Hematopoietic multipotent progenitor cell (in vitro differentiated cells): Measurements from ENCODE around the gene CADM1. TPM values are rescaled to one million over a fixed set of nuclear protein-coding genes. Genes with fewer than 3 reads are reported as not detected.
A peak's percentile ranks its signal among the peaks of the same experiment; 100 is the strongest.

ENCODE experiments used
- DNase-seq, 3 donors: peaks; one replicate each; pipeline ENCODE4 v3.0.0-alpha.2; 2011 to 2015; ENCODE audit warnings: low read depth in 2 of 3, low spot score in 2 of 3
- total RNA-seq: library from RNA; depleted of rRNA; stranded (reverse); fragments of >200 nt; gene quantifications from one replicate; pipeline ENCODE4 v1.2.3, GENCODE V29; 2012

The CADM1 gene
- total RNA-seq, 1 donor = under 0.01 TPM

DNA sequence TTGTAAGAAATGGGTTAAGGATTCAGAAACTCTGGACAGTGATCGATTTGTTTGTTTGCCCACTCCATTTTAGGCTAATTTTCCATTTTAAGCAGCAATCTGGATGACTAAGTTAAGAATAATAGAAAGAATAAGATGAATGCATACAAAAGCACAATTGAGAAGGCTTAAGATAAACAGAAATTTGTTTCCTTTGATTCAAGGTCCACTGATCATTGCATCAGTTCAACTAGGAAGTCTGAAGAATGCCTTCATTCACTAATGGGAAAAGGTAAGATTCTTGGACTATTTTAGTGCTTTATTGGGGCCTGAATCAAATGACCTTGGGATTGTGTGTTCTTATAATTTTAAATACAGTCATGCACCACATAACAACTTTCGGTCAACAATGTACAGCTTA is 140.8 kb downstream of the CADM1 start:
- DNase-seq = no peak

DNA sequence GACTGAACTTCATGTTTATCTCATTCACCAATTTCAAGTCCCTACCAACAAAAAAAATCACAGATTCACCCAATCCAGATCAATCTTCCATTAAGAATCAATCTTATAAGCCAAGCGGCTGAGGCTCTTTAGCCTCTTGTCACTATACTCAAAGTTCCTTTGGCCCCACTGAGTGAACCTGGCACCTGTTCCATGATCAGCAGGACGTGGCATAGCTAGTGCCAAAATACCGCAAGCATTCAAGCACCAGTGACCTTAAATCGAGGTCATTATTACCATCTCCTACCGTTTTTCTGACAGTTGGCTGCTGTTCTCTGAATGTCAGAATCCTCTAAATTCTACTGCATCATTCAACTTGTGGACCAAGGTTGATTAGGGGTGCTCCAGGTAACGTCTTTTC is 141.2 kb downstream of the CADM1 start:
- DNase-seq = no peak

DNA sequence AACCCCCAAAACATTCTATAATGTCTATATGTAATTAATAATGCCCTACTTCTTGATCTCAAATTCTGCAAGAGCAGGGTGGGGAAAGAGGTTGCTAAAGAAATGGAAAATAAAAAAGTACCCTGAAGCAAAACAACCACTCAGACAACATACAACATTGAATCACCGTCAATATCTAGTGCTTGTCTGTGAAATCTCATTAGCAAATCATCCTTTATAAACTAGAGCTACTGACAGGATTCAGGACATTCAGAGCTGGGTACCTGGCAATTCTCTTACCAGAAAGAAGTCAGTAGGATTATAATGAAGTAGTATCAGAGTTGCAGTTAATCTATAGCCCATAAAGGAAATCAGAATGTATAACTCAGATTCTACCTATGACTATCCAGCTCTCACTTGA is 143.2 kb downstream of the CADM1 start:
- DNase-seq = no peak

DNA sequence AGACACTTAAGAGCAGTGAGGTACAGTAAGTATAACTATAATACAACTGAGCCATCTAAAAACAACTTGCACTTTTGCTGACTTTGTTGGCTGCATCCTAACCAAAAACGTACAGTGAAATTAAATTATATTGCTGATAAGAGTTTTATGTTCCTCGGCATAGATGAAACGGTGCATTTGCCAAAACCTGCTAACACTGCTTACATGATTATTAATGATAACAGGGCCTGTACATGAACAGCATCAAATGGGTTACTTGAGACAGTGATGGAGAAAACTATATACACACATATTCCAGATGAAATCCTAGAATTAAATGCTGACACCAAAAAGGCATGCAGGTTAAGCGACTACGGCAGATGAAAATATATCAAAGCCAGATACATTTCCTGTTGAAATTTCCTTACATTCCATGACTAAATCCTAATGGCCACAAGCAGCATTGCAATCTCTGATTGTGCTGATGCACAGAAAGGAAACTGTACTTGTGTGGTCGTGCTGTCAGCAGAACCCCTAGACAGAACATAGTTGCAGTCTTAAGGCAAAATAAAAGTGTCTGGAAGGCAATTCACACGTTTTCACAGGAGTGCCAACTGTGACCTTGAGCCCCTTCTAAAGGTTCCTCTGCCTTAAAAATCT is 143.9 kb downstream of the CADM1 start:
- no peak for DNase-seq

DNA sequence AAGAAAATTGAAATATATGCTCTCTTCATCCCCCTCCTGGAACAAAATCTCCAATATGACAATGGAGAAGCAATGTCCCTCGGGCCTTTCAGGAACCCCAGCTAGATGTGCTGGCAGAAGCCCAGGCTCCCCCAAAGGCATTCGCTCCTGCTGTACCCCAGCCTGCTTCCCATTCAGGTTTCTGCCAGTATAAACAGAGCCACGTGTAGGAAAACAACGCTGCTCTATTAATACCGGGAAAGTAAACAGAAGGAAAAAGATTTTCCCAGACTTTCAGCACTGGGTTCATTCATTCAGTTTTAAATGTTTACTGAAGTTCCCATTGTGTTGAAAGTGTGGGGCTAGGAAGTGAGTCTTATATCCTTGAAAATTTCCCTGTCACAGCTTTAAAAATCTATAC is 147.1 kb downstream of the CADM1 start:
- DNase-seq = no peak

DNA sequence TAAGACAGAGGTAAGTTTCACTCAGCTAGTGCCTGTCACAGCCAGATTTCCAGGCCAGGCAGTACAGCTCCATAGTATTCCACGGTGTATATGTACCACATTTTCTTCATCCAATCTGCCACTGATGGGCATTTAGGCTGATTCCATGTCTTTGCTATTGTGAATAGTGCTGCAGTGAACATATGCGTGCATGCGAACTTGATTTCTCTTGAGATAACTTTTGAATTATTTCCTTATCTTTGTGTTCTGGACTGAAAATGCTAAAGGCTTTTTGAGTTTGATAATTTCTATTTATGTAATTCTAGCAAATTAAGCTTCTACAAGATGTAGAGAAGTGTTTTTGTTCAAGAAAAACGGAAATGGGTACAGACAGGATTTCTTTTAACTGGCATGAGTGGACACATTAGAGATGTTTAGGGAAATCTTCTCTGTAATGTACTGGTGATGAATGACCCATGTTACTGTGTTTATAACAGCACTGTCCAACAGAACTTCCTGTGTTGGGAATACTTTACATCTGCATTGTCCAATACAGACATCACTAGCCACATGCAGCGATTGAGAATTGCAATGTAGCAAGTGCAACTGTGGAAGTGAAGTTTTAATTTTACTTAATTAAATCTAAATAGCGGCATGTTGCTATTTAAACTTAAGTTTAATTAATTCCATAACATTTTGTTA is 151.3 kb downstream of the CADM1 start:
- DNase-seq = no peak

DNA sequence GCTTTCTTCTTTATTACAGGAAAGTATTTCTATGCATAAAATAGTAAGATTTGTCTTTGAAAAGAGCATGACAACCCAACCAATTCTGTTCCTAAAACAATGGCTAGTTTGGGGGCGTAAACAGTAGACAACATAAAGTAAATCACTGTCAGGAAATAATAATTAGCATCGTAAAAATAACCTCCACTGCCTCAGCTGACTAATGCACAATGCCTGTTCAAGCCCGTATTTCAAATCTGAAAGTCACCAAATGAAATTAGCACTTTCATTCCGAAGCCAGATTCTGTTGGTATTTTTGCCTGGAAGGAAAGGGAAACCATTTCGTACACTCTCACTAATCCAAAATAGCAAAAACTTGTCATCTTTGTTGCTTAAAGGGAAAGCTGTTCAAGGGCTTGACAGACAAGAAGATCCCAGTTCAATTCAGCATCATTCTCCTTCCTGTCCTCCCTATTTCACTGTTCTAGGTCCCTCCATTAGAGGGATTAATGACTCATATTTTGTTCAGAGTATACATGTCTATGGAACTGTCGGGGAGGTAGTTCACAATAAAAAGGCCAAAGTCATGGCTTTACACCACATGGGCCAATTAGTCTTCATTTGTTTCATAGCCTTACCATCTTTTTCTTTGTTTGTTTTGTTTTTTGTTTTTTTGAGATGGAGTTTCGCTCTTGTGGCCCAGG is 154.7 kb downstream of the CADM1 start:
- no peak for DNase-seq

DNA sequence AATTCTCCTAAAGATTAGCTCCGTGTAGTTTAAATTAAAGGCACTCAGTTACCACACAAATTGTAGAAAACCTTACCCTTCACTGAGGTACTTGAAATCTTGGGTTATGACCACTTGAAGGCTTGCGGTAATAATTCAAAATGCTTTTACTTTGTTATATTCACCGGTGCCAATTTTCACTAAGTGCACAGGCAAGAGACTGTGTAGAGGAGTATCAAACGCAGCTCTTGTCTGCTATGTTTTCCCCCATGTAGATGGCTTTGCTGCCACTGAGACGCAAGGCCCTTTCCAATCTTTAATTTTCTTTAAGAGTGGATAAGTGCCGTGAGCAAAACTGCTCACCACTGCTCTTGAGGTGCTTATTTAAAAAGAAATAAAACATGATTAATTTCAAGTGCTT is 155.8 kb downstream of the CADM1 start:
- no peak for DNase-seq

DNA sequence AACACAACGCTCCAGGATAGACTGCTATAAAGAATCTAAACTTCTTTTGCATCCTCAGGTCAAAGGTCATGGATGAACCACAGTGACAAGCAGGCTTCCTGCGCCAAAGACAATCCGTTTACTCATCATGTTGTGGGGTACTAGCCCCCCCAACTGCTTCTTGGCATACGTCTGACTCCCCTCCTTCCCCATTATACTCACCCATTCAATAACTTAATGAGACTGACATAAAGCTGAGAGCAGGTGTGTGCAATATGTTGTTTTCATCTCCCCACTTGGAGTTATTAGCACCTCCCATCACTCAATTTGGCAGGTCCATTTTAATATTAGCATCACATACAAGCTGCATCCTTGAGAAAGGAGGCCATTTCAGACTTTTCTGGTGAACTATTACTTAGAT is 157.1 kb downstream of the CADM1 start:
- no peak for DNase-seq

DNA sequence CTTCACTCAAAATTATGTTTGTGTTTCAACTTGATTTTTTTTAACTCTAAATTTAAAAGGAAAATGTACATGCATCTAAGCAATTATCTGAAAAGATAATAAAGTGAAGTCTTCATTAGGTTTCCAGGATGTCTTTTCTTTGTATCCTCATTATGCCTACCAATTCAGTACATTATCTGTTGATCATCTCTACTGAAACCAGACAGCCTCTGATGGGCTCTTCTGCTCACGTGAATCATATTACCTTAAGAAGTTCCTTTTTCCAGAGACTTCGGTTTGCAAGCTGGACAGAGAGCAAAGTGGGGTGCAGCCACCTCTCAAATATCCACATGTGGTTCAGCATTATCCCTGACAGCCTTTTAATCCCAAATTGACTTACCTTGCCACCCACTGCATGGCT is 158.4 kb downstream of the CADM1 start:
- no peak for DNase-seq

DNA sequence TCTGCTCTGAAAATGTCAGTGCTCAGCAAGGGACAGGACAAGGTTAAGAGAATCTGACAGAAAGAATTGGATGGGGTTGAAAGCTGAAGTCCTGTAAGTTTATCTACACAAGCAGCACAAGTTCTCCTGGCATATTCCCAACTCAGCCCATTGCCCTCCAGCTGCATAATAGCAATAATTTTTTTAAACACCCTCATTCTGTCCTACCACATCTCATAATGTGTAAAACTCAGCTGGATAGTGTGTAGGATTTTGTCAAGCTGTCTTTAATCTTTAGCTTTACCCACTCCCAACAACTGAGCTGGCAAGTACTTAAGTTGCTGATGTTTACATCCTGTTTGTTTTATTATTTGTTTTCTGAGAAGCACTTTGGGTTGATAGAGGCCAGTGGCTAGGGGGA is 158.9 kb downstream of the CADM1 start:
- no peak for DNase-seq

DNA sequence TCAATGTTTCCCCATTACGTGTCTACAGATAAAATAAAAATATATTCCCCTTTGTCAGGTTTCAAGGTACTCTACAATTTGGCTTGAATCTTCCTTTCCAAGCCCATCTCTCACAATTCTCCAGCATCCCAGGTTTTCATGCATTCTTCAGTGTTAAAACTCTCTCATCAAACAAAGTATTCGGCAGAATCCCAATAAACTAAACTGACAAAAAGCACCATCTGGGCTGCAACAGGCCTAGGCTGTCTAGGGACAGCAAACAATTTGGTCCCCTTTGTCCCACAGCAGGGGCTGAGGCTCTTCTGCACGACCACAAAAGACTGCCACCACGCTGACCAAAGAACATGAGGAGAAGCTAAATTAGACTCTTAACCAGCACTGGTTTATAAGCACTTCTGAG is 159.4 kb downstream of the CADM1 start:
- DNase-seq = no peak

DNA sequence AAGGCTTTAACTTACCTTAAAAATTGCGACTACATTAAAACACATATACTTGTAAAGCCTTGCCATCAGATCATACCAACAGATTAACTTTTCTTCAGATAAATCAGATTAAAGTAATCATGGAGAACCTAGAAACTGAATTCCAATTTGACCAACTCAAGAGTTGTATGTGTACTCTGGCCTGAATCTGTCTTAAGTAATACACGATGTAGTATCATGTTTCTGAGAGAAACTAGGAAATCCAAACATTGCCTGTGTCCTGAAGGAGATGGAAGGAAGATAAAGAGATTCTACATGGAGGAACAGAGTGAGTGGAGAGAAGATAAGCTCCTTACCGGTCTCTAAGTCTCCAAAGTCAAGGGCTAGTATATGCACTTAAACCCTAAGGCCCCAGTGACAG is 162.1 kb downstream of the CADM1 start:
- DNase-seq = no peak

DNA sequence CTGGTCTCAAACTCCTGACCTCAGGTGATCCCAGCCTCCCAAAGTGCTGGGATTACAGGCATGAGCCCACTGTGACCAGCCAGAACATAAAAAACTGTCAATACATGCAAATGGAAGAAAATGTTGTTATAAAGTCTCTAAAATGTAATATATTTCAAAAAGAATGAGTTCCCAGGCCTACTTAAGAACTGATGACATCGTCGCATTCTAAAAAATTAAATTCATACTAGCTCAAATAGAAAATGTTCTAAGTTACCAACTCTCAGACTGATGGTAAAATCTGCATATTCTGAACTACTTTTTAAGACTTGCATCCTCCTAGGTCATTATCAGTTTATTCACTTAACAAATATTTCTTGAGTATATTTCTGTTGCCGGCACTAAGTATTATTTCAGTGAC is 163.3 kb downstream of the CADM1 start:
- DNase-seq = no peak

DNA sequence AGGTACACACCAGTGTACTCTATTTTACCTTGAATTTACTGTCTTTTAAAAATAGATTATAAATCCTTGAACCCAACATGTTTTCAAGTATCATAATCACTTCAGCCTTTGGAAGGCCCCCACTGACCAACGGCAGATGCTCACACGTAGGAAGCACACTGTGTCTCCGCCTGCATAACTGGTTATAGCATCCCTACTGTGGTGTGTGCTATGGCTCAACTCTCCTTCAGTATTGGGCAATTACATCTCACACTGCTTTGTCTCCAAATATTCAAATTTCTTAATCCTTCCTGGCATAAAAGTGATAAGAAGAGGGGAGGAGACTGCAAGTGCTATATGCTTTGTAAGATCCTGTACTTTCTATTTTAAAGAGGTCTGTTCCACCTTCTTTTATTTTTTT is 165.7 kb downstream of the CADM1 start:
- DNase-seq = no peak

DNA sequence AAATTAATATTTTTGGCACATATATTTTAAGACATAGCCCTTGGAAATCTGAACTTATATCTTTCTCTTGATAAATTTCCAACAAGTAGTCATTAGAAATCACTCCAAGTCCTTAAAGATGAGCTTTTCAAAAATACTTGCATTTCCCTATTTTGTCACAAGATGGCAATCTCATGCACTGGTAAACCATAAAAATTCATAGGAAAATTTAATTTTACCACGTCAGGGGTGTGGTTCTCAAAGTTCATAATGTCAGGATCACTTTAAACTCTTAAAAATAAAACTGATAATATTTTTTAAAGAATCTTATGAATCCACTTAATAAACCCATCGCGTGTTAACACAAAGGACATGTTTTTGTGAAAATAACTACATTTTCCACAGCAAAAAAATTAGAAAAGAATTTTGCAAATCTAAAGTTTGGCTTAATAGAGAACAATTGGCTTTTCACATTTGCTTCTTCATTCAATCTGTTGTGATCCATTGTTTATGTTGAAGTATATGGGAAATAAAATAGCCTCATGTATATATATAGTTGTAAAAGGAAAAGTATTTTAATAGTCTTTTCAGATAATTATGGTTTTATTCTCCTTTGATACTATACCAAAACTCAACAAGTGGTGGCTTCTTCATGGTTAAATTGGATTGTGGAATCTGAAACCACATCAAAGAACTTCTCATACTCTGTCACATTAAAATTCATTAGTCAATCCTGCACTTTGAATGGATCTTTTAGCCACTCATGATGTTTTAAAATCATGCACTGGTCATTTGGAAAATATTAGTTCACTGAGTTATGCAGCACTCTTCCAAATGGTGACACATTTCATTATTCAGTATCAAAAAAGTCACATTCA is 169.1 kb downstream of the CADM1 start:
- DNase-seq = peak in 2 of 3 donors; percentile 5 to 45

DNA sequence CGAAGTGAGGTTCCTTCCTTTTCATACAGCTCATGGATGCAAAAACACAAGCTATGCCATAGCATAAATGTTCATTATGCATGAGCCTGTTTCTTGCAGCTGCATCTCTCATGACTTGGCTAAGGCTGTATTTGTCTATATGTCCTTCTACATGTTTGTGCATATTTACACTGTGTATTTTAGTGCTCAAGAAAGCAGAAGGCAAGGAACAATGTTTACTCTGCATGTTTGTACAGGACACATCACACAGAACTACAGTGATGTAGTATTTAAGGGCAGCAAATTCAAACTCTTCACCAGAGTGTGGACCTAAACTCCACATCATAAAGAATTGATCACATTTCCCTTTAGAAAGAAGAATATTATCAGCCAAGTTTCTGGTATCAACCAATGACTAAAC is 170.3 kb downstream of the CADM1 start:
- no peak for DNase-seq

DNA sequence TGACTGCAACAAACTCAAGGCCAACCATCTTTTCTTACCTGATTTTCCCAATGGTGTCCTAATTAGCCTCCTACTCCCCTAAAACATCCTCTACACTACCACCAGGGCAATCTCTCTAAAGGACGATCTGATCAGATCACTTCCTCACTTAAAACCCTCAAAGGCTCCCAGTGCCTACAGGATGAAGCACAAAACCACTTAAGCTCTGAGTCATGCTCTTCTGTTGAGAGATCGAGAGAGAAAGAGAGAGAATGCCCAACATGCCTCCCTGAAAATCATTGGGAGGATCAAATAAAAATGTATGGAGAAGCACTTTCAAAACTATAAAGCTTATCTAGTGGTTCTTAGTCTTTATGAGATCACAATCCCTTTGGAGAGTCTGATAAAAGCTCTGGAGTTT is 171.1 kb downstream of the CADM1 start:
- no peak for DNase-seq

DNA sequence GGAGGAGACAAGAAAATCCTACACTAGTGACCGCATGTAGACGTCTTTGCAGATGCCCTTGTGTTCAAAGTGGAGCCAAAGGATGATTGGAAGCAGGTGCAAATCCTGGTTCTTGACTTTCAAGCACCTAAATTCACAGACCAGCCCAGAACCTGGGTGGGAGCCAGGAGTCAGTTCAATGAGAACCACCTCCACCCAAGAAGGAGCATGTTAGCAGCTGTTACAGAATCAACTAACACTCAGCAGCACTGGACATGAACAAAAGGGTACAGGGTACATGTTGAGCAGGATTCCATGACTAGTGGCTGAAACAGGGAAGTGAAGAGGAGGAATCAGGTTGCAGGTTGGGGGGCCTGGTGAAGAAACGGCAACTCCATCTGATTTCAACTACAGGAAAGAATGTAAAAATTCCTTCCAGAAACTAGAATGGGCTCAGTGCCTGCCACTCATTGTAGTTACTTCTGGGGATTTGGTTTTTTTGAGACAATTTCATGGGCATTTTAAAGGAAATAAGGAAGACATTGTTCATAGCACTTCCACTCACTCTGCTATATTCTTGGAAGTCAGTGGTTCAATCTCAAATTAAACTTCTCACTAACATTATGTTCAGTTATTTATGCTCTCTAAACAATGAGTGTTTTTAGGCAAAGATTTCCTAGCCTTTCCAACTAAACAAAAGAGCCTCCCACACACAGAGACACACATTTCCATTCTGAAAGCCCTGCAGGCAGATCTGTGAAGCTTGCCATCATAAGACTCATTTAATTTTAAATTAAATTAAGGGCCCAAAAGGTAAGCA is 173.3 kb downstream of the CADM1 start:
- DNase-seq = no peak

DNA sequence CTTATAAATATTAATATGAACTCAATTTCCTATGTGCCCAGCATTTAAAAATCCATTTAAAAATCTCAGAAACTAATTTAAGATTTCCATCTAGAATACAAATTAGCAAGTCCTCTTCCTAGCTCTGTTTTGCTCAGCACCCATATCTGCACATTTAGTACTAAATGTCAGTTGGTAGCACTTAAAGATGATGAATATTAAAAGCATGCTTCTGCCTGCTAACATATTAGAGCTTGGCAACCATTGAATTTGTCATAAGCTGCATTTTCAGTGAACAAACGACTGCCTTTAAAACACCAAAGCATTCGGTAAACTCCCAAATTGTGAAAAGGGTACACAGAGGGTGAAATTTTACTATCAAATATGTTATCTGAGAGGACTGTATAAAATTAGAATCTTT is 177.7 kb downstream of the CADM1 start:
- DNase-seq = no peak

DNA sequence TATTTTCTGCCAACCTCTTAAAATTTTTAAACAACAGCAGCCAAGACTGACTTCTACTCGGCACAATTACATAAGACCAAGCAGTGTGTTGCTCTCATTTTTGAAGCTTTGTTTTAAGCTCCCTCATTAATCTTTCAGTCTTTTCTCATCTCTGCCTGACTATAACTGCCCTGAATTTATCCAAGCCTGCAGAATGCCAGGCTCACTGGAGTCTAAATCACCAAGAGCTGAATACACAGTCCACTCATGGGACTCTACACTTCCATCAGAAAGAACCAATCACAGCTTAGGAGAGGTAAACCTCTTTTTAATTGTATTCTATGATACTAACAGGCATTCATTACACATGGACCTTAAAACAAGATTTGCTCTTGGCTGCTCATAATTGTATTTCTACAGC is 178.7 kb downstream of the CADM1 start:
- DNase-seq = no peak
